Urothelium cell line (cell line): ENCODE data around the gene OR7C2.
A peak's percentile ranks its signal among the peaks of the same experiment; 100 is the strongest.

Experiments
- DNase-seq: peaks from one replicate; pipeline ENCODE4 v3.0.0; 2011; ENCODE audit warnings: low spot score, mixed read lengths
- FAIRE-seq: peaks from 2 replicates; lab custom pipeline; 2011; peaks lifted over from hg19 to GRCh38; lab: Jason Lieb, UNC

Gene OR7C2

DNA sequence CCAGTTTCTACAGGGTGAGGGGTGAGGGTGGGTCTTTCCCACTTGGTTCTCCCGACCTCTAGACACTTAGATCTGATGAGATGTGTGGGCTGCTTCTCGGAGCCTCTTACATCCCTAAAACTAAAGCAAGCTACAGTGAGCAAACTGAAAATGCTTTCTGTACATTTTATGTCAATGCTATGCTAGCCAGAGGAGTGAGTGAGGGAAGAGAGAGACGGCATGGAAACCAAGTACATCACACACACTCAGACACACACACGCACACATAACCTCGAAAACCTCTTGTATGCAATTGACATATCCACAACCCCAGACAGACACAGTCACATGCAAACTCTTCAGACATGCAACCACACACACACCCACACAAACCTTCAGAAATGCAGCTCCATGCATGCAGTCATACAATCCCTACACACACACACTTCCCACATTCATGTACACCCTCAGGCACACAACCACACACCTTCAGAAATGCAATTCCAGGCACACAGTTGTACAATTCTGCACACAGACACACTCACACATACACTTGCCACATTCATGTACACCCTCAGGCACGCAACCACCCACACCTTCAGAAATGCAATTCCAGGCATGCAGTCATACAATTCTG, 37.0 kb downstream of the OR7C2 start:
- no peak for DNase-seq
- FAIRE-seq = no peak

DNA sequence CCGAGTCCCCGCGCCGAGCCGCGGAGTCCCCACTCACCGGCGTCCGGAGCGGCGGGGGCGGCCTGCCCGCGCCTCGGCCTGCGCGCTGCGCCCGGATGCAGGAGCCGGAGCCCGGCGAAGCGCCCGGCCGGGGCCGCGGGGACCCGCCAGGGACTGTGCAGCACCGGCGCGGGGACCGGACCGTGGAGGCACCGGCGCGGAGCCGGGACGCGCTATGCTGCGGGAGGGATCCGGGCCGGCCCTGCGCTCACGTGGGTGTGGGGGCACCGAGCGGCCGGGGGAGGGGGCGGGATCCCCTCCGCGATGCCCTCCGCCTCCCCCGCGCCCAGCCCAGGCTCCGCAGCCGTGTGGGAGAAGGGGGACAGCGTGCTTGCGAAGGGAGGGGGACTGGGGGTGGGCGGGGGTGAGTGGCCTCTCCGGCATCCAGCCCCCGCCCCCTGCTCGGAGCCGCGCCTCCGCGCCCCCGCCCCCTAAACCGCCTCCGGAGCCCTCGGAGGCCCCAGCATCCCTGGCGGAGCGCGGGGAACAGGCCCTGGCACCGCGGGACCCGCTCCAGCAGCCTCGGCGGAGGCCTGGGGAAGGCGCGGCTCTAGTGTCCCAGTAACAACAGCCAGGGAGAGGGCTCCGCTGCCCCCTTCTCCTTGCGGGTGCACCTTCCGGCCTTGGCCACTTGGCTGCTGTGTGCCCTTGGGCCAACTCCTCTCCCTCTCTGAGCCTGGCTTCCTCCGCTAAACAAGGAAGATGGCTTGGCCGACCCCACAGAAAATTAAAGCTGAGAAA, 38.4 kb downstream of the OR7C2 start, which contains the start of gene SLC1A6:
Gene SLC1A6 (minus strand): TSS at position 389 of the 780 bp plus-strand sequence. CDS start 6,954 bp downstream, outside the sequence.
- FAIRE-seq (no peak), DNase-seq (peak; percentile 53)

DNA sequence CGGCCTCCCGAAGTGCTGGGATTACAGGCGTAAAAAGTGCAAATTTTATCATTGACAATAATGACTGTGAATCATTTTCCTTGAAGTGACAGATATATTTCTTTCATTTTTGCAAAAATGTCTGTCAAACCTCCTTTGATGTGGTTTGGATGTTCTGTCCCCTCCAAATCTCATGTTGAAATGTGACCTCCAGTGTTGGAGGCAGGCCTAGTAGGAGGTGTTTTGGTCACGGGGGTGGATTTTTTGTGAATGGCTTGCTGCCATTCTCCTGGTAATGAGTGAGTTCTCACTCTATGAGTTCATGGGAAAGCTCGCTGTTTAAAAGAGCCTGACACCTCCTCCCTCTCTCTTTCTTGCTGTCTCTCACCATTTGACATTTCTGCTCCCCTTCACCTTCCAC, 43.8 kb downstream of the OR7C2 start:
- FAIRE-seq (no peak), DNase-seq (no peak)
